ENCODE data around the gene HNRNPDL. TPM values are rescaled to one million over a fixed set of nuclear protein-coding genes. Genes with fewer than 3 reads are reported as not detected.

Gene HNRNPDL
- total and polyA plus RNA-seq, 2 of the 13 experiments (the other 11 are each of a cell fraction or from before 2014, with no cell fraction given): 167 to 414 TPM

DNA sequence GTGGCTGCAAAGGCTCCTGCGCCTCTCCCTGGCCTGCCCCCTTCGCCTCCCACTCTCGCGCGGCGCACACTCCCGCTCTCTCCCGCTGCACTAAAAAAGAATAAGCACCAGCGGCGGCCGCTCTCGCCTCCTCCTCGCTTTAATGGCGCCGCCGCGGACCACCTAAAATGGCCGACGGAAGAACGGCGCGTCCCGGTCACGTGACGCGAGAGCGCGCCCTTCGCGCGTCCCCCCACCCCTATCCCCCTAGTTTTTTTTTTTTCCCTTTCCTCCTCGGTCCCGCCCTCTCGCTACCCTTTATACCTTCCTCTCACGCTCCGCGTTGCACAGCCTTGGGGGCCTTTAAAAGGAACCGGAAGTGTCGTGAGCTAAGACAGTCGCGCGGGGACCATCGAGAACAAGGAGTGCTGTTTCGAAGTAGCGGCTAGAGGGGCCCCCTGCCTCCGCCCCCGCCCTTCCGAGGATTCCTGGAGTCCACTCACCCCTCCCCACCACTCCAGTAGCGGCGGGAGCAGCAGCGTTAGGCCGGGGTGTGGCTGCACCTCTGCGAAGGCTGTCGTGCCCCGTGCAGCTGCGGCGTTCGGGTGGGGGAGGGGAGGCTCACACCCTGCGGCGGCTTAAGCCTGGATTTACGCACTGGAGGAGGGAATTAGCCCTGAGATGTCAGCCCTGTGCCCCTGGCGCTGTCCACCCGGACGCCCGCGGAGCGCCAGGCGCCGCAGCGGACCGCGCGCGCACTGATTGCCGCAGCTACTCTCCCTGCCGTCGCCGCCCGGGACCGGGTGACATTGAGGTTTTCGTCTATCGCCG, 56.2 kb downstream of the HNRNPDL start, which contains the start of gene HNRNPD (continued):
- TF ChIP-seq, protein P1, sequence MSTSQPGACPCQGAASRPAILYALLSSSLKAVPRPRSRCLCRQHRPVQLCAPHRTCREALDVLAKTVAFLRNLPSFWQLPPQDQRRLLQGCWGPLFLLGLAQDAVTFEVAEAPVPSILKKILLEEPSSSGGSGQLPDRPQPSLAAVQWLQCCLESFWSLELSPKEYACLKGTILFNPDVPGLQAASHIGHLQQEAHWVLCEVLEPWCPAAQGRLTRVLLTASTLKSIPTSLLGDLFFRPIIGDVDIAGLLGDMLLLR (CRISPR knock-in tag; IDR thresholded peaks at IDR 0.05): peak; percentile 63
- TF ChIP-seq ZNF496 (CRISPR knock-in tag; IDR thresholded peaks at IDR 0.05; ENCODE audit: insufficient replicate concordance): no peak
- TF ChIP-seq KLF16 (CRISPR knock-in tag; IDR thresholded peaks at IDR 0.05): peak in 1 of 2 experiments; percentile 87; a peak in 2 of 4 replicates
- TF ChIP-seq, protein P2, sequence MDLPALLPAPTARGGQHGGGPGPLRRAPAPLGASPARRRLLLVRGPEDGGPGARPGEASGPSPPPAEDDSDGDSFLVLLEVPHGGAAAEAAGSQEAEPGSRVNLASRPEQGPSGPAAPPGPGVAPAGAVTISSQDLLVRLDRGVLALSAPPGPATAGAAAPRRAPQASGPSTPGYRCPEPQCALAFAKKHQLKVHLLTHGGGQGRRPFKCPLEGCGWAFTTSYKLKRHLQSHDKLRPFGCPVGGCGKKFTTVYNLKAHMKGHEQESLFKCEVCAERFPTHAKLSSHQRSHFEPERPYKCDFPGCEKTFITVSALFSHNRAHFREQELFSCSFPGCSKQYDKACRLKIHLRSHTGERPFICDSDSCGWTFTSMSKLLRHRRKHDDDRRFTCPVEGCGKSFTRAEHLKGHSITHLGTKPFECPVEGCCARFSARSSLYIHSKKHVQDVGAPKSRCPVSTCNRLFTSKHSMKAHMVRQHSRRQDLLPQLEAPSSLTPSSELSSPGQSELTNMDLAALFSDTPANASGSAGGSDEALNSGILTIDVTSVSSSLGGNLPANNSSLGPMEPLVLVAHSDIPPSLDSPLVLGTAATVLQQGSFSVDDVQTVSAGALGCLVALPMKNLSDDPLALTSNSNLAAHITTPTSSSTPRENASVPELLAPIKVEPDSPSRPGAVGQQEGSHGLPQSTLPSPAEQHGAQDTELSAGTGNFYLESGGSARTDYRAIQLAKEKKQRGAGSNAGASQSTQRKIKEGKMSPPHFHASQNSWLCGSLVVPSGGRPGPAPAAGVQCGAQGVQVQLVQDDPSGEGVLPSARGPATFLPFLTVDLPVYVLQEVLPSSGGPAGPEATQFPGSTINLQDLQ (CRISPR knock-in tag; IDR thresholded peaks at IDR 0.05): peak; percentile 70; the same call in 1 of the 2 replicates
- TF ChIP-seq, protein P3, sequence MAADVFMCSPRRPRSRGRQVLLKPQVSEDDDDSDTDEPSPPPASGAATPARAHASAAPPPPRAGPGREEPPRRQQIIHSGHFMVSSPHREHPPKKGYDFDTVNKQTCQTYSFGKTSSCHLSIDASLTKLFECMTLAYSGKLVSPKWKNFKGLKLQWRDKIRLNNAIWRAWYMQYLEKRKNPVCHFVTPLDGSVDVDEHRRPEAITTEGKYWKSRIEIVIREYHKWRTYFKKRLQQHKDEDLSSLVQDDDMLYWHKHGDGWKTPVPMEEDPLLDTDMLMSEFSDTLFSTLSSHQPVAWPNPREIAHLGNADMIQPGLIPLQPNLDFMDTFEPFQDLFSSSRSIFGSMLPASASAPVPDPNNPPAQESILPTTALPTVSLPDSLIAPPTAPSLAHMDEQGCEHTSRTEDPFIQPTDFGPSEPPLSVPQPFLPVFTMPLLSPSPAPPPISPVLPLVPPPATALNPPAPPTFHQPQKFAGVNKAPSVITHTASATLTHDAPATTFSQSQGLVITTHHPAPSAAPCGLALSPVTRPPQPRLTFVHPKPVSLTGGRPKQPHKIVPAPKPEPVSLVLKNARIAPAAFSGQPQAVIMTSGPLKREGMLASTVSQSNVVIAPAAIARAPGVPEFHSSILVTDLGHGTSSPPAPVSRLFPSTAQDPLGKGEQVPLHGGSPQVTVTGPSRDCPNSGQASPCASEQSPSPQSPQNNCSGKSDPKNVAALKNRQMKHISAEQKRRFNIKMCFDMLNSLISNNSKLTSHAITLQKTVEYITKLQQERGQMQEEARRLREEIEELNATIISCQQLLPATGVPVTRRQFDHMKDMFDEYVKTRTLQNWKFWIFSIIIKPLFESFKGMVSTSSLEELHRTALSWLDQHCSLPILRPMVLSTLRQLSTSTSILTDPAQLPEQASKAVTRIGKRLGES (CRISPR knock-in tag; IDR thresholded peaks at IDR 0.05; ENCODE audit: borderline replicate concordance): peak; percentile 68; the same call in 1 of the 2 replicates
- peak; percentile 81; the same call in 1 of the 2 replicates for TF ChIP-seq ZNF296 (CRISPR knock-in tag; conservative IDR thresholded peaks at IDR 0.05)
- TF ChIP-seq SCMH1 (CRISPR knock-in tag; IDR thresholded peaks at IDR 0.05; ENCODE audit: borderline replicate concordance): no peak
- peak; percentile 21; the same call in 1 of the 2 replicates for TF ChIP-seq ZNF44 (CRISPR knock-in tag; IDR thresholded peaks at IDR 0.05)
- peak; percentile 92 for TF ChIP-seq KLF12 (CRISPR knock-in tag; IDR thresholded peaks at IDR 0.05; ENCODE audit: borderline replicate concordance)
- TF ChIP-seq LCORL (IDR thresholded peaks at IDR 0.05): peak; percentile 52
- TF ChIP-seq LCORL (CRISPR knock-in tag; IDR thresholded peaks at IDR 0.05): peak; percentile 91
- TF ChIP-seq POLR2G (IDR thresholded peaks at IDR 0.05; ENCODE audit: low read depth, low read length): peak; percentile 85
- no peak for TF ChIP-seq ZNF251 (CRISPR knock-in tag; IDR thresholded peaks at IDR 0.05)
- peak; percentile 97; the same call in 1 of the 2 replicates for TF ChIP-seq ZNF383 (CRISPR knock-in tag; IDR thresholded peaks at IDR 0.05; ENCODE audit: borderline replicate concordance)
- TF ChIP-seq TEAD2 (CRISPR knock-in tag; IDR thresholded peaks at IDR 0.05): no peak
- TF ChIP-seq KDM2A (CRISPR knock-in tag; IDR thresholded peaks at IDR 0.05; ENCODE audit: borderline replicate concordance, low read depth): peak; percentile 91
- TF ChIP-seq SP140L (CRISPR knock-in tag; IDR thresholded peaks at IDR 0.05; ENCODE audit: borderline replicate concordance): no peak
- TF ChIP-seq, protein P4, sequence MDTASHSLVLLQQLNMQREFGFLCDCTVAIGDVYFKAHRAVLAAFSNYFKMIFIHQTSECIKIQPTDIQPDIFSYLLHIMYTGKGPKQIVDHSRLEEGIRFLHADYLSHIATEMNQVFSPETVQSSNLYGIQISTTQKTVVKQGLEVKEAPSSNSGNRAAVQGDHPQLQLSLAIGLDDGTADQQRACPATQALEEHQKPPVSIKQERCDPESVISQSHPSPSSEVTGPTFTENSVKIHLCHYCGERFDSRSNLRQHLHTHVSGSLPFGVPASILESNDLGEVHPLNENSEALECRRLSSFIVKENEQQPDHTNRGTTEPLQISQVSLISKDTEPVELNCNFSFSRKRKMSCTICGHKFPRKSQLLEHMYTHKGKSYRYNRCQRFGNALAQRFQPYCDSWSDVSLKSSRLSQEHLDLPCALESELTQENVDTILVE (CRISPR knock-in tag; IDR thresholded peaks at IDR 0.05): peak; percentile 97
- no peak for TF ChIP-seq ZKSCAN5 (CRISPR knock-in tag; IDR thresholded peaks at IDR 0.05)
- no peak for TF ChIP-seq MAFF (IDR thresholded peaks at IDR 0.05; ENCODE audit: low read depth, low read length)
- TF ChIP-seq ZNF317 (CRISPR knock-in tag; IDR thresholded peaks at IDR 0.05): peak; percentile 64; the same call in 1 of the 2 replicates
- no peak for TF ChIP-seq ZFAT (CRISPR knock-in tag; conservative IDR thresholded peaks at IDR 0.05)
- TF ChIP-seq SOX5 (CRISPR knock-in tag; IDR thresholded peaks at IDR 0.05; ENCODE audit: borderline replicate concordance): peak; percentile 69
